CD4-positive, alpha-beta T cell treated with Interferon gamma for 1 hour (primary cell): ENCODE data around the gene NMRK1.
A peak's percentile ranks its signal among the peaks of the same experiment; 100 is the strongest.

Experiments used
- DNase-seq: peaks from one replicate; pipeline ENCODE4 v3.0.0-alpha.2; 2020

The NMRK1 gene

GRCh38 chr9:75087824-75088645 lies at the start of gene NMRK1, which contains the start of gene OSTF1:
Gene NMRK1 (minus strand): TSS chr9:75088155. CDS start chr9:75083115, 5,040 bp downstream.
Gene OSTF1 (plus strand): TSS chr9:75088514. CDS start chr9:75088693, 179 bp downstream.
- peak; percentile 94 for DNase-seq

- no peak for DNase-seq
Observed at GRCh38 chr9:75134495-75134894, 46.5 kb upstream of the NMRK1 start.

- DNase-seq: no peak
Observed at GRCh38 chr9:75133396-75133795, 45.4 kb upstream of the NMRK1 start.

- DNase-seq: no peak
Observed at GRCh38 chr9:75132244-75132643, 44.3 kb upstream of the NMRK1 start.

- DNase-seq: no peak
Observed at GRCh38 chr9:75131700-75132099, 43.7 kb upstream of the NMRK1 start.

- no peak for DNase-seq
Observed at GRCh38 chr9:75130621-75131230, 42.8 kb upstream of the NMRK1 start.

- no peak for DNase-seq
Observed at GRCh38 chr9:75130172-75130571, 42.2 kb upstream of the NMRK1 start.

- no peak for DNase-seq
Observed at GRCh38 chr9:75128535-75128934, 40.6 kb upstream of the NMRK1 start.

GRCh38 chr9:75123696-75124095 lies 35.7 kb upstream of the NMRK1 start:
- no peak for DNase-seq

- no peak for DNase-seq
Observed at GRCh38 chr9:75121914-75122558, 34.1 kb upstream of the NMRK1 start.

- DNase-seq: no peak
Observed at GRCh38 chr9:75120686-75121085, 32.7 kb upstream of the NMRK1 start.

- no peak for DNase-seq
Observed at GRCh38 chr9:75117564-75117963, 29.6 kb upstream of the NMRK1 start.

- no peak for DNase-seq
Observed at GRCh38 chr9:75116306-75116705, 28.4 kb upstream of the NMRK1 start.

- no peak for DNase-seq
Observed at GRCh38 chr9:75112789-75113188, 24.8 kb upstream of the NMRK1 start.

GRCh38 chr9:75111019-75111622 lies 23.2 kb upstream of the NMRK1 start:
- no peak for DNase-seq

- no peak for DNase-seq
Observed at GRCh38 chr9:75109210-75109839, 21.4 kb upstream of the NMRK1 start.

GRCh38 chr9:75108571-75108970 lies 20.6 kb upstream of the NMRK1 start:
- peak; percentile 28 for DNase-seq

- DNase-seq: no peak
Observed at GRCh38 chr9:75106857-75107256, 18.9 kb upstream of the NMRK1 start.

- no peak for DNase-seq
Observed at GRCh38 chr9:75105841-75106240, 17.9 kb upstream of the NMRK1 start.

GRCh38 chr9:75105019-75105540 lies 17.1 kb upstream of the NMRK1 start:
- DNase-seq: no peak

- no peak for DNase-seq
Observed at GRCh38 chr9:75104607-75105006, 16.7 kb upstream of the NMRK1 start.

- no peak for DNase-seq
Observed at GRCh38 chr9:75102177-75102790, 14.3 kb upstream of the NMRK1 start.
